Right hindlimb (tissue), 1 donor: ENCODE measurements around the gene CDK8.
A peak's percentile ranks its signal among the peaks of the same experiment; 100 is the strongest.
"Not testable (repeated sequence)": the region's sequence is repeated elsewhere in the genome, so short reads cannot be mapped to it uniquely, and the experiment has no call there.

Source experiments
- DNase-seq: peaks from one replicate; pipeline ENCODE4 v3.0.0-alpha.2; 2018

The CDK8 gene

DNA sequence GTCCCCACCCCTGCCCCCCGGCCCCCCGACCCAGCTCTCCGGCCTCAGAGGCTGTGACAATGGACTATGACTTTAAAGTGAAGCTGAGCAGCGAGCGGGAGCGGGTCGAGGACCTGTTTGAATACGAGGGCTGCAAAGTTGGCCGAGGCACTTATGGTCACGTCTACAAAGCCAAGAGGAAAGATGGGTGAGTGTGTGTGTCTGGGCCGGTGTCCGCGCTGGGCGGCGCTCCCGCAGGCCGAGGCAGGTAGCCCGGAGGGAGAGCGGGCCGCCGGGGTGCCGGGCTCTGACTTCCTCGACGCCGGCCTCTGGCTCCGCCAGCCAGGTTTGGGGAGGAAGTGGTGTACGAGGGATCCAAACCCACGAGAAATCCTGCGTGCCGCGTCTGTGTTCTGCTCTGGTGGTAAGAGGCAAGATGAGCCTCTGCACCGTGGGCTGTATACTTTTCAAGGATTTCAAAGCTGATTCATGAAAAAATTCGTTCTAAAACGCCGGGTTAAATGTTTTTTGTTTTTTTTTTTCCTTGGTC is 718 bp downstream of the CDK8 start:
- DNase-seq, result peak; percentile 56

GRCh38 chr13:26255115-26255514 is 1.2 kb downstream of the CDK8 start:
- no peak for DNase-seq

GRCh38 chr13:26255691-26256277 is 1.9 kb downstream of the CDK8 start:
- no peak for DNase-seq

GRCh38 chr13:26257049-26257448 is 3.1 kb downstream of the CDK8 start:
- DNase-seq, result no peak

DNA sequence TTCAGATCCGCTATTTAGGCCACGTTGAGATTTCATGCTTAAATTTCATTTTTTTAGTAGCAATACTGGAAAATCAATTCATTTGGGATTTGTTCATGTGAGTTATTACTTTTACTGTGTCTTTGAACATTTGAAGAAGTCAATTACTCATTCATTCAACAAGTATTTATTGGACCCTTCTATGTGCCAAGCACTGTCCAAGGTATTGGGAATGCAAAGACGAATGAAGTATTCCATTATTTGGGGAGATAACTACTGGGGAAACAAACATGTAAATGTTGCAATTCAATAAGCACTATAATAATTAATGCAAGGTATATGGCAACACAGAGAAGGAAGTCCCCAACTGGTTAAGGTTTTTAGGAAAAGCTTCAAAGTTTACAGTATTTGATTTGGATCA is 5.7 kb downstream of the CDK8 start:
- DNase-seq, result no peak

DNA sequence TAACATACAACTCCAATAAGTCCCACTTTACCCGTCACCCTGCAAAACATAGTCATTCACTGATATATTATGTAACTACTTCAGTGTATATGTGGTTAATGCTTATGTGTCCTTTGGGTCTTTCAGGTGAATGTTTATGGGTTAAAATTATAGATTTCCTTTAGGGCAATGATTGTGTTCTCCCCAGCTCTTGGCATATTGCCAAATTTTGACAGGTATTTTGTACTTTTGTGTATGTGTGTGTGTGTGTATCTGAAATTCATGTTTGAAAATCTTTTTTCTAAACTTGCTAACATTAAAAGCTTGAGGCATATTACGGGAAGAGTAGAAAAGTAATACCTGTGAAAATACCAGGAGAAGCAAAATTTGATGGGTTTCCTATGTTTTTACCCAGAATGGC is 8.2 kb downstream of the CDK8 start:
- DNase-seq, result no peak

GRCh38 chr13:26266311-26266710 is 12.4 kb downstream of the CDK8 start:
- no peak for DNase-seq

- no peak for DNase-seq
These were observed 16.8 kb downstream of the CDK8 start for GRCh38 chr13:26270707-26271106.

GRCh38 chr13:26272621-26273020 is 18.7 kb downstream of the CDK8 start:
- no peak for DNase-seq

- DNase-seq, result no peak
These were observed 26.4 kb downstream of the CDK8 start for GRCh38 chr13:26280295-26280694.

GRCh38 chr13:26280822-26281221 is 26.9 kb downstream of the CDK8 start:
- DNase-seq, result no peak

DNA sequence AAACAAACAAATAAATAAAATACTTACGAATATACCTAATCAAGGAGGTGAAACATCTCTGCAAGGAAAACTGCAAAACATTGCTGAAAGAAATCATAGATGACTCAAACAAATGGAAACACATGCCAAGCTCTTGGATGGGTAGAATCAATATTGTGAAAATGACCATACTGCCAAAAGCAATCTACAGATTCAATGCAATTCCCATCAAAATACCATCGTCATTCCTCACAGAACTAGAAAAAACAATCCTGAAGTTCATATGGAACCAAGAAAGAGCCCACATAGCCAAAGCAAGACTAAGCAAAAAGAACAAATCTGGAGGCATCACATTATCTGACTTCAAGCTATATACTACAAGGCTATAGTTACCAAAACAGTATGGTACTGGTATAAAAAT is 32.0 kb downstream of the CDK8 start:
- not testable (repeated sequence) for DNase-seq

- not testable (repeated sequence) for DNase-seq
These were observed 34.9 kb downstream of the CDK8 start for GRCh38 chr13:26288838-26289237.

- no peak for DNase-seq
These were observed 41.9 kb downstream of the CDK8 start for GRCh38 chr13:26295812-26296211.

- DNase-seq, result no peak
These were observed 45.3 kb downstream of the CDK8 start for GRCh38 chr13:26299168-26299750.

- no peak for DNase-seq
These were observed 46.2 kb downstream of the CDK8 start for GRCh38 chr13:26300140-26300539.

- no peak for DNase-seq
These were observed 51.7 kb downstream of the CDK8 start for GRCh38 chr13:26305676-26306075.

DNA sequence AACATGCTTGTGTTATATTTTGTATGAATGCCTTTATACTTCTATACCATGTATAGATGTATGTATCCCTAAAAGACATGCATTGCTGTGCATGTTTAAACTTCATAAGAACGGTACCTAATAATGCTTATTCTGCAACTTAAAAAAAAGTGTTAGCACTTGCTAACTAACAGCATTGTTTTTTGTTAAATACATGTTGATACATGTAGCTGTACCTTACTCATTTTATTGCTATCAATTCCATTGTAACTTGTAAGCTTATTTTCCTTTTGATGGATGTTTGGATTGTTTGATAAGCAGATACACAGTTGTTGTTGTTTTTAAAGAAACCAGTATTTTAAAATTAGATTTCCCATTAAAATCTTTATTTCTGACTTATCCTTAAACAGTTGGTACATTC is 53.8 kb downstream of the CDK8 start:
- no peak for DNase-seq

DNA sequence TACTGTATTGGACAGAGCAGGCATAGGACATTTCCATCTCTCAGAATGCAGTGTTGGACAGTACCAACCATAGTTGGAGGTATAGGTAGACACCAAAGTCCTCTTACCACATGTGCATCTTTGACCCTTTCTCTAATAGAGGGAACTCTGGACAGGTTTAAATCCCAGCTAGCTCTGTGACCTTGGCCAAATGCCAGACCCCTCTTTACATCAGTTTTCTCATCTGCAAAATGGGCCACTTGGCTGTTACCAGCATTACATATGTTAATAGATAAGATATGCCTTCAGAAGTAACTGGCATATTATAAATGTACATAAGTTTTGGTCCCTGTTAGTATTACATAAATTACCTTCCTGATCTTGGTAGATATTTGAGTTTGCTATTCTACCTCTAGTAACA is 54.3 kb downstream of the CDK8 start:
- DNase-seq, result no peak

DNA sequence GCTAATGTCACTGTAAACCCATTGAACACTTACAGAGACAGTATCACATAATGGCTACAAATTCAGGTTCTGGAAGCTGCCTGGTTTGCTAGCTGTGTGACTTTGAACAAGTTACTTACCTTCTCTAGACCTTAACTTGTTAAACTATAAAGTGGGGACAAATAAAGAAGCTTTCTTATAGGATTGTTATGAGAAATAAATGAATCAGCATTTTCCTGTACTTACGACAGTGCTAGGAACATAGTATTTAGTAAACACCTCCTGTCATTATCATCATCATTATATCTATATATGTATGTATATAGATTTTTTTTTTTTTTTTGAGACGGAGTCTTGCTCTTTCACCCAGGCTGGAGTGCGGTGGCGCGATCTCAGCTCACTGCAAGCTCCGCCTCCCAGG is 54.9 kb downstream of the CDK8 start:
- DNase-seq, result no peak

DNA sequence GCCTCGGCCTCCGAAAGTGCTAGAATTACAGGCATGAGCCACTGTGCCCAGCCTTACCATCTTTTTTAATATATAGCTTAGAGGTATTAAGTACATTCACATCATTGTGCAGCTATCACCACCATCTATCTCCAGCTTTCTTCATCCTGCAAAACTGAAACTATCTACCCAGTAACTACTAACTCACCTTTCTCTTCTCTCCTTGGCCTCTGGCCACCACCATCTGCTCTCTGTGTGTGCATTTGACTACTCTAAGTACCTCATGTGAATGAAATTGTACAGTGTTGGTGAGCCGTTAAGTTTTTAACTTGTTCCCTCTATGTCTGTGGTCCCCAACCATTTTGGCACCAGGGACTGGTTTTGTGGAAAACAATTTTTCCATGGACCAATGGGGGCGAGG is 56.1 kb downstream of the CDK8 start:
- no peak for DNase-seq

DNA sequence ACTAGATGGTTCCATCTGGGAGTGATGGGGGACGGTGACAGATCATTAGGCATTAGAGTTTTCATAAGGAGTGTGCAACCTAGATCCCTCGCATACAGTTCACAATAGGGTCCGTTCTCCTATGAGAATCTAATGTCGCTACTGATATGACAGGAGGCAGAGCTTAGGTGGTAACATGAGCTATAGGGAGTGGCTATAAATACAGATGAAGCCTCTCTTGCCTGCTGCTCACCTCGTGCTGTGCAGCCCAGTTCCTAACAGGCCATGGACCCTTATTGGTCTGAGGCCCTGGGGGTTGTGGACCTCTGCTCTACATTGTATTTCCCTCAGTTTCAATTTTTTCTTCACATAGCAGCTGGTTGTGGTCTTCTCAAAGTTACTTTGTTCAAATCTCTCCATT is 56.5 kb downstream of the CDK8 start:
- DNase-seq, result no peak

- DNase-seq, result not testable (repeated sequence)
These were observed 58.1 kb downstream of the CDK8 start for GRCh38 chr13:26312019-26312418.

DNA sequence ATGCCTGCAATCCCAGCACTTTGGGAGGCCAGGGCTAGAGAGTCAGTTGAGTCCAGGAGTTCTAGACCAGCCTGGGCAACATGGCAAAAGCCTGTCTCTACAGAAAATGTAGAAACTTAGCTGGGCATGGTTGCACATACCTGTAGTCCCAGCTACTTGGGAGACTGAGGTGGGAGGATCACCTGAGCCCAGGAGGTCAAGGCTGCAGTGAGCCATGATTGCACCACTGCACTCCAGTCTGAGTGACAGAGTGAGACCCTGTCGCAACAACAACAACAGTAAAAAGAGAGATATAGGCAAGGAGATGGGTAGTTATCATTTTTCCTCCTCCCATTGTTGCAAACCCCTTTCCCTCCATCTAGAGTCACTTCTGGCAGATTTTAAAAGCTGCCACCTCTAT is 62.2 kb downstream of the CDK8 start:
- not testable (repeated sequence) for DNase-seq

GRCh38 chr13:26320766-26321165 is 66.8 kb downstream of the CDK8 start:
- no peak for DNase-seq
